Measurements from ENCODE around the gene PRPF39.

The PRPF39 gene

GRCh38 chr14:45082420-45082819, 1.5 kb upstream of the PRPF39 start:
- no peak for DNase-seq

DNA sequence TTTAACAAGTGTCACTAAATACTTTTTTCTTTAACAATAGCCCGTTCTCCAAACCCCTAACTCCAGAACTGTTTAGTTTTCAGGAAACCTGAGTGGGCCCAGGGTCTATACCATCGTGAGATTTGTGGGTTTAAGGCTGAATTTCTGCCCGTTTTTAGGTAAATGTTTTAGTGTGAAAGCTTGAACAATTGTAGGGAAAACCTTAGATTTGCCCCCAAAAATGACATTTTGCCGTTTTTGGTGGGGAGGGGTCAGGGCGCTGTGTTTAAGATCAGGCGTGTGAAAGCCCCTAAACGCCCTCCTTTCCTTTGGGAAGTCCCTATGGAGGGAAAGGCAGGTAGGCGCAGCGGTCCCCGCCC, 320 bp upstream of the PRPF39 start:
- no peak for DNase-seq

- DNase-seq = no peak
These were observed 1.0 kb downstream of the PRPF39 start for GRCh38 chr14:45084946-45085346.

DNA sequence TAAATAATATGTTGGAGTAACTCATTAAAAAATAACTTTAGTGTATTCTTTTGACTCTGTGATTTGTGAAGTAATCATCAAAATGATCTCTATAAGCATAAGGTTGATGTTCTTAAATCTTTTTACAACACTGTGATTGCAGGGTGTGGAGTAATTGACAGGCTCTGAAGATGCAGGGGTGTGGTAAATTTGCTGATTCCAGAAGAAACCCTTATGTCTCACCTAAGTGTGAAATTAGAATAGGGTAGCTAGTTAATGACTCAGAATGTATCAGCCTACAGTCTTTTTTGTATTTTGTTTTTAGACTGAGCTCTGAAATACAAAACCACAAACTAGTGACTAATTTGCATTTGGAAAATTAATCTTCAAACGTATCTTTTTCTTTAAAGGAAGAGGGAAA, 5.9 kb downstream of the PRPF39 start:
- DNase-seq = no peak

GRCh38 chr14:45091710-45092109, 7.8 kb downstream of the PRPF39 start:
- DNase-seq = no peak

DNA sequence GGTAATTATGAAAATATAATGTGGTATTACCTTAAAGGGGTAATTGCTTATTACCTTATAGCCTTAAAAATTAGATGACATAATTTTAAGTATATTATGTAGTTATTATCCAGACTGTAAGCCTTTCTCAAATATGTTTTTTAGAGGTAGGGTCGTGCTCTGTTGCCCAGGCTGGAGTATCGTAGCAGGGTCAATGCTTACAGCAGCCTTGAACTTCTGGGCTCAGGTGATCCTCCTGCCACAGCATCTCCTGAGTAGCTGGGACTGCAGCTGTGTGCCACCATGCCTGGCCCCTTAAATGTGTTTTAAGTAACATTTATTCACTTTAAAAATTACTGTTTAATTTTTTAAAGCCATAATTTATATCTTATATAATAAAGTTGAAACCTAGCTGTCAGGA, 10.4 kb downstream of the PRPF39 start:
- DNase-seq = no peak

DNA sequence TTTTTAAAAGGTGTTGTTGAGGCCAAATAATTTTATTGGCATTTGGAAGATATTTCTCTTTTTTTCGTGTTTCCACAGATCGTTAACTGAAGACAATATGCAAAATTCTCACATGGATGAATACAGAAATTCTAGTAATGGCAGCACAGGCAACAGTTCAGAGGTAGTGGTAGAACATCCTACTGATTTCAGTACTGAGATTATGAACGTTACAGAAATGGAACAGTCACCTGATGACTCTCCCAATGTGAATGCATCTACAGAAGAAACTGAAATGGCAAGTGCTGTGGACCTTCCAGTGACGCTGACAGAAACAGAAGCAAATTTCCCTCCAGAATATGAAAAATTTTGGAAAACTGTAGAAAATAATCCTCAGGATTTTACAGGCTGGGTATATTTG, 11.2 kb downstream of the PRPF39 start:
- DNase-seq = no peak

DNA sequence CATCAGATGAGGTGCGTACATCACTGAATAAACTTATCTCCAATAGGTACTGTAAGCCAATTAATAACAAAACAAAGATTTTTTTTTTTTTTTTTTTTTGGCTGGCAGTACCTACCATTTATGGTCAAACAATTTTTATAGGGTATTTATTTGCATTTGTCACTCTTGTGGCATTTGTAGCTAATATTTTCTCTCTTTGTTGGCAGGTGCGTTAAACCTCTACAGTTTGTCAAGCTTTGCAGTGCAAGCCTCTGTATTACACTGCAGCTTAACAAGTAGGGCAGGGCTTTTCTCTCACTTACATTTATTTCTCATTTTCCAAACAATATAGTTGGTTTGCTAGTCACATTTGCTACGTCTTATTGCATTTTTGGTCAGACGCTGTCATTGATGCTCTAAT, 12.3 kb downstream of the PRPF39 start:
- DNase-seq = no peak

GRCh38 chr14:45103806-45104205, 19.9 kb downstream of the PRPF39 start:
- no peak for DNase-seq

GRCh38 chr14:45104561-45104960, 20.6 kb downstream of the PRPF39 start:
- no peak for DNase-seq

GRCh38 chr14:45112896-45113781, 29.2 kb downstream of the PRPF39 start:
- no peak for DNase-seq

DNA sequence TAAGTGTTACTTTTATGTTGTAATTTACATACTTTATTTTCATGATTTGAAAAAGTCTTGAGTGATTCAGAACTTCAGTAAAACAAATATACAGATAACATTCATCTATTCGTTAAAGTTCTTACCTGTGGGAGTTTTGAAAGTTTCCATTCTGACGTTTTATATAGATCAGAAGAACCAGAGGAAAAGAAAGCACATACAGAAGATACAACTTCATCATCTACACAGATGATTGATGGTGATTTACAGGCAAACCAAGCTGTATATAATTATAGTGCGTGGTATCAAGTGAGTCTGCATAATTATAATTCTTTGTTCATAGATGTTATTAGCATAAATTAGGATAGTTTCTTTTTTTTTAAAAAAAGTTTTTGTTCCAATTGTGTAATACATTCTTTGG, 30.4 kb downstream of the PRPF39 start:
- DNase-seq = no peak

DNA sequence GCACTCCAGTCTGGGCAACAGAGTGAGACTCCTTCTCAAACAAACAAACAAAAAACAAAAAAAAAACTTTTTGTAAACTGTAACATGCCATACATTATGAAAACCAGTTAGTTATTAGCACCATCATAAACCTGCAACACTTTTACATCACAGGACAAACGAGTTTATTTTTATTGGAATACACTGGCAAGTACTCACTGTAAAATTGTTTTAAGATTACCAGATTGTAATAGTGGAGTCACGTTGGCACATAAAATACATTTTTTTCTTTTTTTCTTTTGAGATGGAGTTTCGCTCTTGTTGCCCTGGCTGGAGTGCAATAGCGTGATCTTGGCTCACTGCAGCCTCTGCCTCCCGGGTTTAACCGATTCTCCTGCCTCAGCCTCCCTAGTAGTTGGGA, 34.7 kb downstream of the PRPF39 start:
- no peak for DNase-seq

GRCh38 chr14:45120096-45120495, 36.2 kb downstream of the PRPF39 start:
- DNase-seq = no peak

DNA sequence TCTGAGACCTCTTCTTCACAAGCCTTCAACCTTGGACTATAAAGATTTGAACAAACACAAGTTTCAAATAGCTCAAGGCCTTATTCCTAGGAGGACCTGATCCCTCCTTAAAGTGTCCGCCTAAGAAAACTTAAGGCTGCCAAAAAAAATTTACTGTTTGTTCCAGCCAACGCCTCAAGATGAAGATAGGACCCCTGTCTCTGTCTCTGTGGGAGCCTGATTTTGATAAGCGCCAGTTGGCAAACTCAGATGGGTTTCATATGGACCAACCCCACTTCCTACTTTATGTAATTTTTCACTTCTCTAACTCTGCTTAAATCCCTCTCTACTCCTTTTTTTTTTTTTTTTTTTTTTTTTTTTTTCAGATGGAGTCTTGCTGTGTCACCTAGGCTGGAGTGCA, 39.4 kb downstream of the PRPF39 start:
- DNase-seq = no peak

DNA sequence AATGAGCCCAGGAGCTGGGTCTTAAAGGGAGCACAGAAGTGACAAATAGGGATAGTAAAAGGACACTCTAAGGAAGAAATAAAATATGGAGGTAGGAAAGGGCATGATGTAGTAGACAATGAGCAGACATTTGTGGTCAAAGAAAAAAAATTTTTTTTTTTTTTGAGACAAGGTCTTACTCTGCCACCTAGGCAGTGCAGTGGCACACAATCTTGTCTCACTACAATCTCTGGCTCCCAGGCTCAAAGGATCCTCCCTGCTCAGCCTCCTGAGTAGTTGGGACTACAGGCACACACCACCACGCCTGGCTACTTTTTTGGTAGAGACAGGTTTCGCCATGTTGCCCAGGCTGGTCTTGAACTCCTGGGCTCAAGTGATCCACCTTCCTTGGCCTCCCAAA, 41.8 kb downstream of the PRPF39 start:
- DNase-seq = no peak

- no peak for DNase-seq
These were observed 45.2 kb downstream of the PRPF39 start for GRCh38 chr14:45128963-45129629.

DNA sequence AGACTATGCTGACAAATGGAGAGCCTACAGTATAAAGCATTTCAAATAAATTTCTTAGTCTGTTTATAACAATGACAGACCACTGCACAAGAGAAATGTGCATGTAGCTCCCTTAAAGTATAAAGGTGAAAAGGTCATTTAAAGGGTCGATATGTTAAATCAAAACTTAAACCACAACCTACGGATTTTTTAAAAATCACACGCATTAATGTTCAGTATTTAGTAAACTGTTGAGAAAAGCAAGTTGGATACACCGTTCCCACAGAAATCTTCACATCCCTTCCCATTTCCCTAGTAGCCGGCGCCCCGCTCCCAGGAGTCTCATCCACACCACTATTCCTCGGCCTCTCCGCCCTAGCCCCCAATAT, 49.8 kb downstream of the PRPF39 start:
- no peak for DNase-seq

DNA sequence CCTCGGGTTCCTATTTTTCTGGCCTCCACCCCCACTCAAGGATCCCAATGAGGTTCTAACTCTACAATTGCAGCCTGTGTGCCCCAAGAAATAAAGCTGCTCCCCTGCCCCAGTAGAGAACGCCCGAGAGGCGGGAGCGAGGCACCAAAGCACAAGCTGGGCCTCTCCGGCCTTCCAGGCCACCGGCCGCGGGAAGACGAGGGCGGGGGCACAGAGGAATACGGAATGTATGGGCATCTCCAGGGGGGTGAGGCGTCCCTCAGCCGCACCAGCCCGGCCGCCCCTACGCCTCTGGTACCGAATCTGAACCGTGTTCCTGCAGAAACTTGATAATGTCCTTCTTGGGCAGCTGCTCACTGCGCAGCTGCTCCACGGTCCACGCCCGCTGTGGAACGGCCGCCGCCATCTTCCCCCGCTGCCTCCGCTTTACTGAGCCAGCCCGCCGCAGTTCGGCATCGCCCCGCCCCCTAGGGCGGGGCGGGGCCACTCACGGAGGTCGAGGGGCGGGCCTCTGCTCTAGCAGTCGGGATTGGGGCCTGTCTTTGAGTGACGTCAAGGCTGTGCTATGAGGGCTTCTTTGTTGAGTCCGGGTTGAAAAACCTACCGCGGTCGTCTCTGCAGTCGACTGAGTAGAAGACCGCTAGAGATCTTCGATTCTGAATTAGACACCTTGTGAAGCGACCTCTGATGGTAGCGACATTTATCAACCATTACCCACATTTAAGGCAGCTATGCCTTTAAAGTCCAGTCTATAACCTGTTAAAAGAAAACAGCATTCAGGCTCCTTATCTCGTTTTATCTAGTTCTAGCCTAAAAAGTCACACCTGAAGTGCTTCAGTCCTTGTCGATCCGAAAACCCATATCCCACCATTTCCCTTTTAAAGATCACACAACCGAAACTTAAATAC, 50.4 kb downstream of the PRPF39 start, which contains the start of gene FKBP3:
FKBP3 (minus strand) TSS at position 431 of the 908 bp plus-strand sequence; CDS start at position 406, 25 bp downstream.
- peak; percentile 88 to 91 for DNase-seq

DNA sequence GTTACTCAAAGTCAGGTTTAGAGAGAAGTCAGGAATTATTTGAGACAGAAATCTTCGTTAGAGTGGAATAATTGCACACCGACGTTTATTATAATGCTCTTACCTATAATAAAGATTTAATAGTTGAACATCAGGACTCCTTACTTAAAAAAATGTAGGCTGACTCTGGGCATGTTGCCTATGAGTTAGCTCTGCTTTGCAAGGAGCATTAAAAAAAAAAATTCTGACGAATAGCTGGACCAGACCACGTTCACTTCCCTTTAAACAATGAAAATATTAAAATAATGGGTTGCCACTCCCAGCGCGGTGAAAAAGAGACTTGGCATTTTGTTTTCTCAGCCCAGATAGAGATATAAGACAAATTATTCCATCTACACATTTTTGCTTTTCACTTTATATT, 51.2 kb downstream of the PRPF39 start:
- no peak for DNase-seq

DNA sequence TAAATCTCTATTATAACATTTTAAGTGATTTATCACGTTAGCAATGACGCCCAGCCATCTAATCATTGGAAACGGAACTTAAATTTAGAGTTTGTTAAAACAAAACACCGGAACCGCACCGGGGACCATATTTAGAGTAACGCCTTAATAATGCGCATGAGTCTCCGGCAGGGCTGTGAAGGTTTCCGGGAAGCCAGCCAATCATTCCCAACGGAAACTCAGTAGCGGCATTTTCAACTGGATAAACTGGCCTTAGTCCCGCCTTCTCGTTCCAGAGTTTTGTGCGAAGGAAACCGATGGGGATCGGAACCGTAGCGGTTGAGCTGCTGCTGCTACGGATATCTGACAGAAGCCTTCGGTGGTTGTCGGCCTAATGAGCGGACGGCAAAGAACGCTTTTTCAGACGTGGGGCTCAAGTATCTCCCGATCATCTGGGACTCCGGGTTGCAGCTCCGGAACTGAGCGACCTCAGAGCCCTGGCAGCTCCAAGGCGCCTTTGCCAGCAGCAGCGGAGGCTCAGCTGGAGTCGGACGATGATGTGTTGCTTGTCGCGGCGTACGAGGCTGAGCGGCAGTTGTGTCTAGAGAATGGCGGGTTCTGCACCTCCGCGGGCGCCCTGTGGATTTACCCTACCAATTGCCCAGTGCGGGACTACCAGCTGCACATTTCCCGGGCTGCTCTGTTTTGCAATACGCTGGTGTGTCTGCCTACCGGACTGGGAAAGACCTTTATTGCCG, 51.9 kb downstream of the PRPF39 start, which contains the start of gene FANCM:
FANCM (plus strand) TSS at position 272 of the 737 bp plus-strand sequence; CDS start at position 374, 102 bp downstream.
- peak; percentile 71 to 75 for DNase-seq

DNA sequence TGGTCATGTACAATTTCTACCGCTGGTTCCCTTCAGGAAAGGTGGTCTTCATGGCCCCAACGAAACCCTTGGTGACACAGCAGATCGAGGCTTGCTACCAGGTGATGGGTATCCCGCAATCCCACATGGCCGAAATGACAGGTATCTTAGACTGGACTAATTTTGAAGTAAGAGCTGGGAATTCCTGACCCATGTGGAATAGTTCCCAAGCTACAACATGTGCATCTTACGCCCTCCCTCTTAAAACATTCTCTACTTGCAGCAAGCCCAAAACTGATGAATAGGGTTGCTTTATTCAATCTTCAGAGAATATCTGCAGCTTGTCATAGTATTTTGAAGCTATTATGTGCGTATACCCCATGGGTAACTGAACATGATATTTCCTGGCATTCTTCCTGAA, 52.5 kb downstream of the PRPF39 start:
- no peak for DNase-seq

Data from stimulated activated CD4-positive, alpha-beta T cell treated with anti-CD3 and anti-CD28 coated beads, Interleukin-2, amount 100 ng/mL, for 48 hours (primary cell).